Astrocyte of the cerebellum (primary cell): ENCODE results near the gene MAGI1.

ENCODE experiments used
- DNase-seq: peaks from one replicate; pipeline ENCODE4 v3.0.0-alpha.2; 2011; ENCODE audit warnings: low read depth
- H3K4me3 ChIP-seq: 2 replicates; pipeline ENCODE4 v1.5.1; 2011; ENCODE audit warnings: mild to moderate bottlenecking, low read depth, low read length, moderate library complexity
- CTCF ChIP-seq: IDR thresholded peaks from 2 replicates; pipeline ENCODE4 v1.5.1; 2012; ENCODE audit warnings: low read length, low read depth, moderate library complexity, mild to moderate bottlenecking; ENCODE audit errors: missing control alignments
- in situ Hi-C: cut with HindIII; loops from 2 replicates; pipeline ENCODE4 v1.10.0; 2017; ENCODE audit warnings: low sequenced_read_pairs

MAGI1 gene

DNA sequence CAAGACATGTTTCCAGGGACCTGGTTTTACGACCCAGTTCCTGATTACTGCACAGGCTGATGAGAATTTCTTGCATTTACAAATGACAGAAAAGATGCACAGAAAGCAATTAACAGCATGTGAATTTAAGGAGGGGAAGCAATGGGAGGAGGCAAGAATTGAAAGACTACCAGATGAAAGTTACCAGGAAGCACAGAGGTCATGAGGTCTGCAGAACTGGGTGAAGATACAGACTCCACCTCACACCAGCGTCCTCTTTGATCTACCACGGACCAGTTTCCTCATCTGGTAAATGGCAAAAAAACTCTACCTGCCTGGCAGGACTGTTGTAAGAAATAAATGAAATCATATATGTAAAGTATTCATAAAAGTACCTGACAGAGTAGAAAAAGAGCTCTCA is 266.0 kb downstream of the MAGI1 start:
- H3K4me3 ChIP-seq, result no peak overlapping the region
- in situ Hi-C loops, result no loop called here
- no peak for DNase-seq
- TF ChIP-seq CTCF, result no peak

- no peak for TF ChIP-seq CTCF
- in situ Hi-C loops, result no loop called here
- no peak overlapping the region for H3K4me3 ChIP-seq
- no peak for DNase-seq
Observed at GRCh38 chr3:65767551-65767950, 271.2 kb downstream of the MAGI1 start.

DNA sequence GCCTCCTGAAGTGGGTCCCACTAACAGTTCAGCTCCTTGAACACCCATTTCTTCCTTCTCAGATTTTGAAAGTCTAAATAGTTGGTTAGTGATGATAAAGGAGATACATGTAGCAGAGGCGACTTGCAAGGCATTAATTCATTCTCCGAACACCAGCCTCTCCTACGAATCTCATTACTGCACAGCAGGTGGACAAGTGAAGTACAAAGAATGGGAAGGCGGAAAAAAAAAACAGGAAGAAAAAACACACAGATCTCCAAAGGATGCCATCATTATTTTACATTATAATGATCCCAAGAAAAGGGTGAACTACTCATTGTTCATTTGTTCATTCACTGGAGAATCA is 276.5 kb downstream of the MAGI1 start:
- in situ Hi-C loops, result no loop called here
- TF ChIP-seq CTCF, result no peak
- DNase-seq, result no peak
- H3K4me3 ChIP-seq, result no peak overlapping the region

DNA sequence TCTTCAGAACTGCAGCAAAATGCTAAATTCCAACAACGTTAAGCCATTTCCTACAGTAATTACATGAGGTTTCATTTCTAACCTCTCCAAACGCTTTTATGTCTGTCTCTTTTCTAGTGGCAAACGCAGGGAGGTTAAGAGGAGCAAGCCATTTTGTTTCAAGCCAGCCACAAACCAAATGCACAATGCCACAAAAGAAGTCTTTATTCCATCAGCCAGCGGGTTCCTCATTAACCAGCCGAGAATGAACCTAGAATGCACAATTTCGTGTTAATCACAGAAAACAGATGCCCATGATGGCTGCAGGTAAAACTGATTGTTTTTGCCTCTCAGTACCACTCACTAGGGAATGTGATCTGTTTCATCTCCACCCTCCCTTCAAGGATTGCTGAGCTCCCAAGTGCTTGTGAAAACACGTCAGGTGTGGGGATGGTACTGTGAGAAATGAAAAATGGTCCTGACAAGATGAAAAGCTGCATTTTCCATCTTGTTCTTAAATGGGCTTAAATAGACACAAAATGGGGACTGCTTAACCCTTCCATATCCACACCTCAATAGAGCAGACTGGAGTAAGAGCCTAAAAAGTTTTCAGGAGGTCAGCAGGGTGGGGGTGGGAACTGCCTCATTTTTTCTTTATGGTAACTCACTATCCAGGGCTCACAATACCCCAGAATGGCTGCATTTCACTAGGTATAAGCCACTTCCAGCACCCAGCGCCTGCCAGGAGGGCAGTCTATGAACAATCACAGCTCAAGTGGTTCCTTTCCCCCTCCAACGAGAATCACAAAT is 277.1 kb downstream of the MAGI1 start:
- no peak for TF ChIP-seq CTCF
- no peak for DNase-seq
- no peak overlapping the region for H3K4me3 ChIP-seq
- in situ Hi-C loops, result no loop called here

DNA sequence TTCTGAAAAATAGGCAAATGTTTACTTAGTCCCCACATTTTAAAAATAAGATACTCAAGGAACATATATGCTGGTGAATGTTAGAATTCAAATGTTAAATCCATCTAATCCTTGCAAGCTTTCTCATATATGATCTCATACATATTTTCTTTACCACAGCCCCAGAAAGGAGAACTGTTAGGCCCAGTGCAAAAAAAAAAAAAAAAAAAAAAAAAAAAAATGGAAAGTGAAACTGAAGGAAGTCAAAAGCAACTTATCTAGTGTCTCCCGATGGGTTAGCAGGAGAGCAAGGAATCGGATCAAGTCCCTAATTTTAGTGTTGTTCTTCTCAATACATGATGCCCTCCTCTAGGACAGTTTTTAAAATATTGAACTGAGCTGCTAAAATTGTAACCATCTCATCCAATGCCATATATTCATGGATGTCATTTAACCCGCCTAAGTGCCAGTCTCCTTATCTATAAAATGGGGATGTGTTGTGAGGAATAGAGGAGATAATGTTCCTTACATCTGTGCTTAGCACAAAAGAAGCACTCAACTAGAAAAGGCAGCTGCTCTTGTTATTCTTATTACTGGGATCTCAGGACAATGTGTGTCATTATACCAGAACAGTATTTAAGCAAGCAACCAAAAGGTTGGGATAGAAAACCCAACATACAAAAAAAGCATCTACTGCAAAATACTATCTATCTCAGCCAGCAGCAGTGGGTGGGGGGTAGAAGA is 279.7 kb downstream of the MAGI1 start:
- in situ Hi-C loops, result no loop called here
- DNase-seq, result no peak
- H3K4me3 ChIP-seq, result no peak overlapping the region
- no peak for TF ChIP-seq CTCF

GRCh38 chr3:65758438-65758837 is 280.3 kb downstream of the MAGI1 start:
- no peak for DNase-seq
- H3K4me3 ChIP-seq, result no peak overlapping the region
- in situ Hi-C loops, result no loop called here
- TF ChIP-seq CTCF, result no peak
